Neural progenitor cell (in vitro differentiated cells): Measurements from ENCODE around the gene PADI2.

Experiments used
- EZH2 ChIP-seq: fragments of 200-600 bp; sonication (generic); IDR thresholded peaks from 2 replicates; pipeline ENCODE4 v1.6.1; 2017; ENCODE audit warnings: antibody characterized with exemption, mild to moderate bottlenecking, moderate library complexity
- EZH2phosphoT487 ChIP-seq: fragments of 200-600 bp; sonication (generic); IDR thresholded peaks from 2 replicates; pipeline ENCODE4 v1.6.1; 2017; ENCODE audit warnings: antibody characterized with exemption
- TF ChIP-seq, protein P1 (sequence below): fragments of 200-600 bp; sonication (generic); IDR thresholded peaks from 2 replicates; pipeline ENCODE4 v1.5.1; 2017; ENCODE audit warnings: antibody characterized with exemption, mild to moderate bottlenecking

DNA sequence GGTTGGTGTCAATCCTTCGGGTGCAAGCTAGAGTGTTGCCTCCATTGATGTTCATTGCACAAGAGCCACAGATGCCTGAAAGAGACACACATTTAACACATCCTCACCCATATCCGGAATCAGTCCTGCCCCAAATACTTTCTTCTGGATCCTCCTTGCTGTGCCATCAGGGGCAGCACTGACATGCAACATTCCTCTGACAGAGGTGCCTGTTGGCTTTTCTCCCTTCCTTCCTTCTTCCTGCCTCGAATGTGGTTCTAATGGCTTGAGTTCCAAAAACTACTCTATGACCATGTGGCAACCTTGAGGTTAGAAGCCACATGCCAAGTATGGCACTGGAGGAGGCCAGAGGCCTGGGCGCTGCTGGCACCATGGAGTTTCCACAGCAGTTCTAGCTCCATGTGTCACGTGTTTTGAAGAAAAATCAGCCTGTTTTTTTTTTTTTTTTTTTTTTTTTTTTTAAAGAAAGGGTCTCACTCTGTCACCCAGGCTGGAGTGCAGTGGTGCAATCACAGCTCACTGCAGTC is 90.5 kb downstream of the PADI2 start:
- TF ChIP-seq, protein P1, sequence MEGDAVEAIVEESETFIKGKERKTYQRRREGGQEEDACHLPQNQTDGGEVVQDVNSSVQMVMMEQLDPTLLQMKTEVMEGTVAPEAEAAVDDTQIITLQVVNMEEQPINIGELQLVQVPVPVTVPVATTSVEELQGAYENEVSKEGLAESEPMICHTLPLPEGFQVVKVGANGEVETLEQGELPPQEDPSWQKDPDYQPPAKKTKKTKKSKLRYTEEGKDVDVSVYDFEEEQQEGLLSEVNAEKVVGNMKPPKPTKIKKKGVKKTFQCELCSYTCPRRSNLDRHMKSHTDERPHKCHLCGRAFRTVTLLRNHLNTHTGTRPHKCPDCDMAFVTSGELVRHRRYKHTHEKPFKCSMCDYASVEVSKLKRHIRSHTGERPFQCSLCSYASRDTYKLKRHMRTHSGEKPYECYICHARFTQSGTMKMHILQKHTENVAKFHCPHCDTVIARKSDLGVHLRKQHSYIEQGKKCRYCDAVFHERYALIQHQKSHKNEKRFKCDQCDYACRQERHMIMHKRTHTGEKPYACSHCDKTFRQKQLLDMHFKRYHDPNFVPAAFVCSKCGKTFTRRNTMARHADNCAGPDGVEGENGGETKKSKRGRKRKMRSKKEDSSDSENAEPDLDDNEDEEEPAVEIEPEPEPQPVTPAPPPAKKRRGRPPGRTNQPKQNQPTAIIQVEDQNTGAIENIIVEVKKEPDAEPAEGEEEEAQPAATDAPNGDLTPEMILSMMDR: no peak
- TF ChIP-seq EZH2: no peak
- TF ChIP-seq EZH2phosphoT487: no peak
